H1 (cell line): ENCODE results near the gene SHROOM3. TPM values are rescaled to one million over a fixed set of nuclear protein-coding genes. Genes with fewer than 3 reads are reported as not detected.
A peak's percentile ranks its signal among the peaks of the same experiment; 100 is the strongest.

Experiments
- CTCF ChIA-PET: fragments of 300-600 bp; sonication (Branson Sonifier 250); formaldehyde crosslinking; loops from one replicate; lab custom pipeline; 2021; ENCODE audit not compliant: partially characterized antibody; lab: Charles Lee
- POLR2A ChIA-PET: fragments of 300-600 bp; sonication (Branson Sonifier 250); formaldehyde crosslinking; loops from one replicate; lab custom pipeline; 2021; ENCODE audit warnings: inconsistent platforms; ENCODE audit not compliant: partially characterized antibody; lab: Charles Lee
- DNase-seq, 2 experiments: peaks; one replicate each; pipeline versions ENCODE4 v3.0.0 to v3.0.0-alpha.2; 2010 to 2022; ENCODE audit warnings: low spot score in 2 of 2, low read depth in 1 of 2, mixed read lengths in 1 of 2
- FAIRE-seq: peaks from 2 replicates; lab custom pipeline; 2011; peaks lifted over from hg19 to GRCh38; lab: Jason Lieb, UNC
- H2AFZ ChIP-seq: 2 replicates; pipeline ENCODE4 v1.8.1; 2012; ENCODE audit warnings: low read length, inconsistent platforms
- H2AK5ac ChIP-seq: 2 replicates; pipeline ENCODE4 v1.6.1; 2013; ENCODE audit warnings: low read depth, low read length
- H2BK120ac ChIP-seq: replicated peaks from 2 replicates; pipeline ENCODE3; 2013; ENCODE audit warnings: low read depth, low read length, inconsistent platforms
- H2BK12ac ChIP-seq: 2 replicates; pipeline ENCODE4 v1.6.1; 2013; ENCODE audit warnings: low read depth, low read length
- H2BK15ac ChIP-seq: 2 replicates; pipeline ENCODE4 v1.6.1; 2013; ENCODE audit warnings: low read length
- H2BK20ac ChIP-seq: 2 replicates; pipeline ENCODE4 v1.6.1; 2013; ENCODE audit warnings: low read length
- H2BK5ac ChIP-seq: 2 replicates; pipeline ENCODE4 v1.6.1; 2013; ENCODE audit warnings: low read depth, low read length
- H3K14ac ChIP-seq: 2 replicates; pipeline ENCODE4 v1.6.1; 2013; ENCODE audit warnings: inconsistent platforms; ENCODE audit not compliant: insufficient read length
- H3K18ac ChIP-seq: 2 replicates; pipeline ENCODE4 v1.6.1; 2013; ENCODE audit warnings: low read length; ENCODE audit errors: extremely low read depth
- H3K23ac ChIP-seq: 2 replicates; pipeline ENCODE4 v1.6.1; 2013; ENCODE audit warnings: inconsistent platforms; ENCODE audit not compliant: insufficient read length
- H3K23me2 ChIP-seq: 2 replicates; pipeline ENCODE4 v1.6.1; 2013; ENCODE audit warnings: low read depth, low read length
- H3K27ac ChIP-seq: 2 replicates; pipeline ENCODE4 v1.6.1; 2011; ENCODE audit warnings: low read depth, low read length, inconsistent platforms
- H3K27me3 ChIP-seq, 4 experiments: replicated peaks in 1 of 4; 1 replicate in 1 of 4; 2 replicates in 3 of 4; pipeline versions ENCODE4 v1.6.1 to v1.8.1; 2011 to 2013; ENCODE audit warnings: low read length in 3 of 4, mild to moderate bottlenecking in 3 of 4, inconsistent platforms in 2 of 4, mixed read lengths in 2 of 4, moderate library complexity in 1 of 4; ENCODE audit not compliant: control insufficient read depth in 3 of 4, insufficient read depth in 3 of 4; ENCODE audit errors: extremely low read depth in 1 of 4
- H3K36me3 ChIP-seq, 4 experiments: 2 replicates each; pipeline versions ENCODE4 v1.6.1 to v1.8.1; 2011 to 2013; ENCODE audit warnings: mild to moderate bottlenecking in 4 of 4, low read length in 3 of 4, moderate library complexity in 2 of 4, control low read depth in 1 of 4, inconsistent platforms in 1 of 4; ENCODE audit not compliant: insufficient read depth in 4 of 4, control insufficient read depth in 2 of 4
- H3K4ac ChIP-seq: replicated peaks from 2 replicates; pipeline ENCODE3; 2013; ENCODE audit warnings: low read length, low read depth, mixed read lengths, inconsistent platforms; ENCODE audit not compliant: insufficient read length
- H3K4me1 ChIP-seq, 4 experiments: replicated peaks in 1 of 4; 1 replicate in 1 of 4; 2 replicates in 3 of 4; pipeline versions ENCODE4 v1.6.1 to v1.8.1; 2011 to 2013; ENCODE audit warnings: low read length in 3 of 4, inconsistent platforms in 2 of 4, mixed read lengths in 1 of 4; ENCODE audit not compliant: insufficient read depth in 4 of 4, control insufficient read depth in 3 of 4
- H3K4me2 ChIP-seq, 2 experiments: 2 replicates each; pipeline versions ENCODE4 v1.6.1 to v1.8.1; 2011 to 2013; ENCODE audit warnings: low read depth in 2 of 2, low read length in 2 of 2, control low read depth in 1 of 2, inconsistent platforms in 1 of 2, mild to moderate bottlenecking in 1 of 2; ENCODE audit not compliant: insufficient read depth in 1 of 2
- H3K4me3 ChIP-seq, 4 experiments: fragments of 200-600, 300-600 bp in 1 of 4; sonication (generic), shearing (Covaris generic), sonication (Bioruptor Twin) in 1 of 4; 2 replicates each; pipeline versions ENCODE4 v1.5.1 to v1.8.1; 2011 to 2016; ENCODE audit warnings: low read length in 4 of 4, low read depth in 3 of 4, control low read depth in 2 of 4, inconsistent platforms in 2 of 4, mild to moderate bottlenecking in 2 of 4, mixed read lengths in 1 of 4, moderate library complexity in 1 of 4; ENCODE audit not compliant: insufficient read depth in 2 of 4; ENCODE audit errors: extremely low read depth in 1 of 4
- H3K56ac ChIP-seq: replicated peaks from 2 replicates; pipeline ENCODE3; 2013; ENCODE audit warnings: low read depth, mild to moderate bottlenecking, mixed read lengths, low read length, inconsistent platforms; ENCODE audit not compliant: insufficient read length
- H3K79me1 ChIP-seq: 2 replicates; pipeline ENCODE4 v1.6.1; 2013; ENCODE audit warnings: low read depth, low read length, control low read depth
- H3K79me2 ChIP-seq, 2 experiments: 2 replicates each; pipeline versions ENCODE4 v1.6.1 to v1.8.1; 2012 to 2013; ENCODE audit warnings: low read length in 2 of 2, mild to moderate bottlenecking in 2 of 2, inconsistent platforms in 1 of 2; ENCODE audit not compliant: insufficient read depth in 2 of 2, control insufficient read depth in 1 of 2
- H3K9ac ChIP-seq, 4 experiments: replicated peaks in 1 of 4; 1 replicate in 1 of 4; 2 replicates in 3 of 4; pipeline versions ENCODE4 v1.6.1 to v1.8.1; 2011 to 2013; ENCODE audit warnings: low read depth in 3 of 4, low read length in 3 of 4, control low read depth in 2 of 4, mild to moderate bottlenecking in 2 of 4, moderate library complexity in 2 of 4, inconsistent platforms in 1 of 4; ENCODE audit errors: extremely low read depth in 1 of 4
- H3K9me3 ChIP-seq, 2 experiments: 2 replicates each; pipeline versions ENCODE4 v1.6.1 to v1.8.1; 2012 to 2013; ENCODE audit warnings: mild to moderate bottlenecking in 2 of 2, moderate library complexity in 2 of 2, control low read depth in 1 of 2, inconsistent platforms in 1 of 2, low read depth in 1 of 2, low read length in 1 of 2, mixed read lengths in 1 of 2; ENCODE audit not compliant: insufficient read depth in 2 of 2
- H4K20me1 ChIP-seq, 2 experiments: replicated peaks in 1 of 2; 2 replicates each; pipeline versions ENCODE3 to v1.8.1; 2011 to 2013; ENCODE audit warnings: inconsistent platforms in 2 of 2, low read length in 2 of 2, mild to moderate bottlenecking in 1 of 2; ENCODE audit not compliant: insufficient read depth in 2 of 2, control insufficient read depth in 1 of 2
- H4K5ac ChIP-seq: 2 replicates; pipeline ENCODE4 v1.6.1; 2013; ENCODE audit warnings: low read length, low read depth, mixed read lengths, inconsistent platforms; ENCODE audit not compliant: insufficient read length
- H4K8ac ChIP-seq: 2 replicates; pipeline ENCODE4 v1.8.0; 2013; ENCODE audit warnings: mild to moderate bottlenecking, moderate library complexity, low read length, inconsistent platforms; ENCODE audit not compliant: insufficient read depth; ENCODE audit errors: extremely low read depth
- H4K91ac ChIP-seq: replicated peaks from 2 replicates; pipeline ENCODE3; 2013; ENCODE audit warnings: low read length, mixed read lengths, inconsistent platforms; ENCODE audit not compliant: insufficient read length
- BCL11A ChIP-seq, 2 experiments: IDR thresholded peaks; one replicate each; pipeline ENCODE4 v1.6.1; 2011; ENCODE audit warnings: low read depth in 2 of 2, low read length in 2 of 2, mild to moderate bottlenecking in 2 of 2
- CHD2 ChIP-seq: IDR thresholded peaks from 2 replicates; pipeline ENCODE4 v1.6.1; 2012; ENCODE audit warnings: low read length, improper control_type of control experiment
- CREB1 ChIP-seq: IDR thresholded peaks from 2 replicates; pipeline ENCODE4 v1.6.1; 2012; ENCODE audit warnings: inconsistent platforms
- GTF2F1 ChIP-seq: IDR thresholded peaks from 2 replicates; pipeline ENCODE4 v1.6.1; 2012; ENCODE audit warnings: low read depth, low read length, improper control_type of control experiment, borderline replicate concordance
- RBBP5 ChIP-seq: IDR thresholded peaks from 2 replicates; pipeline ENCODE4 v1.7.1; 2012; ENCODE audit warnings: low read depth, mild to moderate bottlenecking, inconsistent platforms, low read length, moderate library complexity, borderline replicate concordance
- SIRT6 ChIP-seq: IDR thresholded peaks from one replicate; pipeline ENCODE4 v1.7.1; 2012; ENCODE audit warnings: low read length, inconsistent platforms
- SIX5 ChIP-seq: IDR thresholded peaks from 2 replicates; pipeline ENCODE4 v1.6.1; 2011; ENCODE audit warnings: mild to moderate bottlenecking, low read depth, low read length
- SP4 ChIP-seq: IDR thresholded peaks from 2 replicates; pipeline ENCODE4 v1.6.1; 2012; ENCODE audit warnings: low read length, inconsistent platforms
- SRF ChIP-seq: IDR thresholded peaks from 2 replicates; pipeline ENCODE4 v1.6.1; 2011; ENCODE audit warnings: mild to moderate bottlenecking, low read depth, low read length, moderate library complexity
- TBP ChIP-seq: IDR thresholded peaks from 2 replicates; pipeline ENCODE4 v1.6.1; 2011; ENCODE audit warnings: low read depth, low read length, improper control_type of control experiment
- ZNF274 ChIP-seq: IDR thresholded peaks from 2 replicates; pipeline ENCODE4 v1.7.0; 2012; ENCODE audit warnings: low read length, borderline replicate concordance; ENCODE audit errors: extremely low read depth
- WGBS, 2 experiments: shearing (Covaris generic) in 1 of 2; methylation state at CpG; one replicate each; pipeline versions ENCODE4 v1.1.6 to v1.1.7; 2013 to 2015; ENCODE audit warnings: low lambda C conversion rate in 2 of 2, mixed read lengths in 2 of 2, inconsistent platforms in 1 of 2, low coverage in 1 of 2, missing lambda C conversion rate in 1 of 2; ENCODE audit not compliant: insufficient replicate concordance in 2 of 2, insufficient coverage in 1 of 2, insufficient read length in 1 of 2; ENCODE audit errors: extremely low coverage in 1 of 2, missing lambda C conversion rate in 1 of 2; 5-methylcytosine and 5-hydroxymethylcytosine counted together
- polyA plus RNA-seq, 7 experiments: library from polyadenylated mRNA; depleted of rRNA in 3 of 7; stranded (reverse) in 5 of 7; unstranded in 2 of 7; fragments of >200 nt in 5 of 7; fragments of 200-250 nt in 2 of 7; gene quantifications; 1 replicate in 5 of 7; 2 replicates in 1 of 7; 4 replicates in 1 of 7; pipeline versions ENCODE4 v1.2.1 to v1.2.3, GENCODE V29; 2011 to 2013; ENCODE audit warnings: missing spikeins in 2 of 7, mixed read lengths in 2 of 7
- total RNA-seq: library from RNA; stranded (reverse); fragmentation: NEBNext Ultra II Directional; extraction: Animal tissue kit (Norgen Biotek cat#: 25700); gene quantifications from 2 replicates; pipeline ENCODE4 v1.2.1, GENCODE V29; 2021
- TF ChIP-seq, protein P1 (sequence below), 3 experiments: IDR thresholded peaks; 1 replicate in 2 of 3; 2 replicates in 1 of 3; pipeline versions ENCODE4 v1.5.1 to v1.6.1; 2011; ENCODE audit warnings: low read length in 3 of 3, mild to moderate bottlenecking in 3 of 3, inconsistent platforms in 2 of 3, low read depth in 1 of 3, moderate library complexity in 1 of 3; ENCODE audit not compliant: insufficient read depth in 1 of 3; ENCODE audit errors: control extremely low read depth in 1 of 3

Gene SHROOM3
- total and polyA plus RNA-seq, 2 of the 8 experiments (the other 6 are each of a cell fraction or from before 2014, with no cell fraction given) = 15.8 to 34.0 TPM

DNA sequence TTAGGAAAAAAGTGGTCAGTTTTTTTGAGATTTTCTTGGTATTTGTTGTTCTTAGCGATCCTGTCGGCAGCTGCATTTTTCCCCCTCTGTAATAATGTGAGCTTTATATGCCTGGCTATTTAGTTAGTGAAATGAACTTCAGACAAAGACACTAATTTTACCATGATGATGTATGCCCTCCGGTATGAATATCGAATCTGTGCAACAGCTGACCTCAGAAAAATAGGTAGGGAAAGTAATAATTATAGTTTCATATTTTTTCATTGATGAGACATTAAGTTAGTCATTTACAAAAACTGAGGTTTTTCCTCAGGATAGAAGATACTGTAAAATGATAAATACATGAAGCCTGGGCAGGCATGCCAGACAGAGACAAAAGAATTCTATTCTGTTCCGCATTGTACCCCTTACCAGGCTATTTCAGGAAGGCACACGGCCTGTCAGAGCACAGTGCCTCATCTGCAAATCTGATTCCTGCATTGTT lies 155.8 kb downstream of the SHROOM3 start:
- Histone ChIP-seq H2BK15ac (no peak overlapping the region), H3K27me3 (no peaks in the 10 kb centered on the region), H3K9ac (peak overlapping the region in 2 of 4 experiments; percentile 26 to 66; a peak in 3 of 7 replicates), H3K4me3 (peak overlapping the region in 1 of 4 experiments; percentile 28; a peak in 2 of 8 replicates), H2BK5ac (peak overlapping the region; percentile 95), H3K23me2 (peaks cover under 1% of the 10 kb centered on the region; the same call in 1 of the 2 replicates), H2AFZ (no peak overlapping the region), H3K56ac (peak overlapping the region; percentile 52), H3K9me3 (no peaks in the 10 kb centered on the region), H2BK12ac (peak overlapping the region; percentile 41), H3K4ac (no peak overlapping the region), H3K36me3 (no peaks in the 10 kb centered on the region), H4K91ac (no peak overlapping the region), H3K4me1 (peaks cover 14 to 27% (median 19%) of the 10 kb centered on the region in 4 experiments), H4K8ac (no peak overlapping the region), H3K18ac (peak overlapping the region; percentile 32; the same call in 1 of the 2 replicates), H3K23ac (no peak overlapping the region), H2BK20ac (no peak overlapping the region), H2AK5ac (no peak overlapping the region; the same call in 1 of the 2 replicates), H3K27ac (peak overlapping the region; percentile 89), H4K20me1 (no peaks in the 10 kb centered on the region), H3K4me2 (peak overlapping the region; percentile 24 to 68), H2BK120ac (no peak overlapping the region), H3K79me1 (no peaks in the 10 kb centered on the region), H3K79me2 (no peaks in the 10 kb centered on the region; a peak in 1 of 4 replicates), H4K5ac (peak overlapping the region; percentile 44), H3K14ac (no peak overlapping the region)
- 61% methylated on average over 6 of the region's 6 CpGs; no CpG with 5 or more reads in 1 of the 2 experiments for WGBS, 2 experiments
- CTCF ChIA-PET = interaction anchor here (0.9 to 1.9 kb wide), 3 partner anchors 10 to 86 kb away, joined by 3 to 6 read pairs (median 3); no protein-coding TSS in a partner anchor
- DNase-seq (no peak), FAIRE-seq (peak; percentile 69)
- POLR2A ChIA-PET = interaction anchor here (0.7 to 1.3 kb wide), 8 partner anchors 8 to 127 kb away, joined by 3 to 7 read pairs (median 4); no protein-coding TSS in a partner anchor
- no peak for TF ChIP-seq RBBP5
- TF ChIP-seq CHD2 = no peak
- no peak for TF ChIP-seq BCL11A (IDR thresholded peaks at IDR 0.05; ENCODE audit: low read depth in 2 of 2, low read length in 2 of 2)
- TF ChIP-seq ZNF274 = no peak
- TF ChIP-seq GTF2F1 = no peak
- no peak for TF ChIP-seq SP4
- TF ChIP-seq, protein P1, sequence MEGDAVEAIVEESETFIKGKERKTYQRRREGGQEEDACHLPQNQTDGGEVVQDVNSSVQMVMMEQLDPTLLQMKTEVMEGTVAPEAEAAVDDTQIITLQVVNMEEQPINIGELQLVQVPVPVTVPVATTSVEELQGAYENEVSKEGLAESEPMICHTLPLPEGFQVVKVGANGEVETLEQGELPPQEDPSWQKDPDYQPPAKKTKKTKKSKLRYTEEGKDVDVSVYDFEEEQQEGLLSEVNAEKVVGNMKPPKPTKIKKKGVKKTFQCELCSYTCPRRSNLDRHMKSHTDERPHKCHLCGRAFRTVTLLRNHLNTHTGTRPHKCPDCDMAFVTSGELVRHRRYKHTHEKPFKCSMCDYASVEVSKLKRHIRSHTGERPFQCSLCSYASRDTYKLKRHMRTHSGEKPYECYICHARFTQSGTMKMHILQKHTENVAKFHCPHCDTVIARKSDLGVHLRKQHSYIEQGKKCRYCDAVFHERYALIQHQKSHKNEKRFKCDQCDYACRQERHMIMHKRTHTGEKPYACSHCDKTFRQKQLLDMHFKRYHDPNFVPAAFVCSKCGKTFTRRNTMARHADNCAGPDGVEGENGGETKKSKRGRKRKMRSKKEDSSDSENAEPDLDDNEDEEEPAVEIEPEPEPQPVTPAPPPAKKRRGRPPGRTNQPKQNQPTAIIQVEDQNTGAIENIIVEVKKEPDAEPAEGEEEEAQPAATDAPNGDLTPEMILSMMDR (IDR thresholded peaks at IDR 0.05; ENCODE audit: control extremely low read depth in 1 of 3, insufficient read depth in 1 of 3, low read depth in 1 of 3, low read length in 3 of 3) = no peak
- TF ChIP-seq SIX5 = no peak
- no peak for TF ChIP-seq CREB1
- no peak for TF ChIP-seq SRF
- no peak for TF ChIP-seq TBP
- no peak for TF ChIP-seq SIRT6
